Measurements from ENCODE around the gene KCNK7.

DNA sequence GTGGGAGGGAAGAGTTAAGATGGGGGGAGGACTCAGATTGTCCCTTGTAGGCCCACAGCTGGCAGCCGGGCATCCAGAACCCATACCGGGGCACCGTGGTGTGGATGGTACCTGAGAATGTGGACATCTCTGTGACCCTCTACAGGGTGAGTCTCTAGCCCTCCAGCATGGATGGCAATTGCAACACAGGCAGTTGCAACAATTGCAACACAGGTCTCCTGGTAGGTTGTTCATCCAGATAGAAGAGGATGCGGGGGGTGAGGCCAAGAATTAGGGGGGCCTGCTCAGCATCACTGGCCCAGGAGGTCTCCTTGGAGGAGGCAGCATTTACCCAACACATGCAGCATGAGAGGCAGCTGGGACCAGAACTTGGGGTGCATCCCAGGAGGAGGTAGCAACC lies 16.3 kb downstream of the KCNK7 start:
- TF ChIP-seq, protein P1, sequence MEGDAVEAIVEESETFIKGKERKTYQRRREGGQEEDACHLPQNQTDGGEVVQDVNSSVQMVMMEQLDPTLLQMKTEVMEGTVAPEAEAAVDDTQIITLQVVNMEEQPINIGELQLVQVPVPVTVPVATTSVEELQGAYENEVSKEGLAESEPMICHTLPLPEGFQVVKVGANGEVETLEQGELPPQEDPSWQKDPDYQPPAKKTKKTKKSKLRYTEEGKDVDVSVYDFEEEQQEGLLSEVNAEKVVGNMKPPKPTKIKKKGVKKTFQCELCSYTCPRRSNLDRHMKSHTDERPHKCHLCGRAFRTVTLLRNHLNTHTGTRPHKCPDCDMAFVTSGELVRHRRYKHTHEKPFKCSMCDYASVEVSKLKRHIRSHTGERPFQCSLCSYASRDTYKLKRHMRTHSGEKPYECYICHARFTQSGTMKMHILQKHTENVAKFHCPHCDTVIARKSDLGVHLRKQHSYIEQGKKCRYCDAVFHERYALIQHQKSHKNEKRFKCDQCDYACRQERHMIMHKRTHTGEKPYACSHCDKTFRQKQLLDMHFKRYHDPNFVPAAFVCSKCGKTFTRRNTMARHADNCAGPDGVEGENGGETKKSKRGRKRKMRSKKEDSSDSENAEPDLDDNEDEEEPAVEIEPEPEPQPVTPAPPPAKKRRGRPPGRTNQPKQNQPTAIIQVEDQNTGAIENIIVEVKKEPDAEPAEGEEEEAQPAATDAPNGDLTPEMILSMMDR (IDR thresholded peaks at IDR 0.05), result no peak
- TF ChIP-seq POLR2A (IDR thresholded peaks at IDR 0.05), result no peak

All from thyroid gland (tissue), 4 donors.